Spleen (tissue), 7 donors: ENCODE results near the gene NAALADL2.

Experiments used
- POLR2AphosphoS5 ChIP-seq, 3 donors: sonication (generic); formaldehyde crosslinking; IDR thresholded peaks; one replicate each; pipeline ENCODE4 v1.5.1; 2017; ENCODE audit warnings: antibody characterized with exemption in 3 of 3
- TF ChIP-seq, protein P1 (sequence below), 11 experiments: fragments of 200-600 bp in 7 of 11; fragments of 450-650 bp in 4 of 11; sonication (generic) in 4 of 11; IDR thresholded peaks in 8 of 11; conservative IDR thresholded peaks in 3 of 11; 1 replicate in 7 of 11; 2 replicates in 4 of 11; pipeline versions ENCODE4 v1.4.0 to v1.8.0; 2016 to 2021; ENCODE audit warnings: antibody characterized with exemption in 11 of 11, inconsistent platforms in 4 of 11, mild to moderate bottlenecking in 1 of 11
- donor health status: DM: no; HTN: no; CAD: no; lungs with moderate emphysema.
- donor health status: DM: no; HTN: no; CAD: no.
- donor health status: DM: no; HTN: no; CAD: no.

DNA sequence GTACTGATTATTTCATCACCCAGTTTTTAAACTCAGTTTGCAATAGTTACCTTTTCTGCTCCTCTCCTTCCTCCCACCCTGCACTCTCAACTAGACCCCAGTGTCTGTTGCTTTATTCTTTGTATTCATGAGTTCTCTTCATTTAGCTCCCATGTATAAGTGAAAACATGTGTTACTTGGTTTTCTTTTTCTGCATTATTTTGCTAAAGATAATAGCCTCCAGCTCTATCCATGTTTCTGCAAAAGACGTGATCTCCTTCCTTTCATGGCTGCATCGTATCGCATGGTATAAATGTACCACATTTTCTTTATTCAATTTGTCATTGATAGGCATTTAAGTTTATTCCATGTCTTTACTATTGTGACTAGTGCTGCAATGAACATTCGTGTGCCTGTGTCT lies 79.0 kb downstream of the NAALADL2 start:
- no peak for TF ChIP-seq POLR2AphosphoS5 (IDR thresholded peaks at IDR 0.05)
- TF ChIP-seq, protein P1, sequence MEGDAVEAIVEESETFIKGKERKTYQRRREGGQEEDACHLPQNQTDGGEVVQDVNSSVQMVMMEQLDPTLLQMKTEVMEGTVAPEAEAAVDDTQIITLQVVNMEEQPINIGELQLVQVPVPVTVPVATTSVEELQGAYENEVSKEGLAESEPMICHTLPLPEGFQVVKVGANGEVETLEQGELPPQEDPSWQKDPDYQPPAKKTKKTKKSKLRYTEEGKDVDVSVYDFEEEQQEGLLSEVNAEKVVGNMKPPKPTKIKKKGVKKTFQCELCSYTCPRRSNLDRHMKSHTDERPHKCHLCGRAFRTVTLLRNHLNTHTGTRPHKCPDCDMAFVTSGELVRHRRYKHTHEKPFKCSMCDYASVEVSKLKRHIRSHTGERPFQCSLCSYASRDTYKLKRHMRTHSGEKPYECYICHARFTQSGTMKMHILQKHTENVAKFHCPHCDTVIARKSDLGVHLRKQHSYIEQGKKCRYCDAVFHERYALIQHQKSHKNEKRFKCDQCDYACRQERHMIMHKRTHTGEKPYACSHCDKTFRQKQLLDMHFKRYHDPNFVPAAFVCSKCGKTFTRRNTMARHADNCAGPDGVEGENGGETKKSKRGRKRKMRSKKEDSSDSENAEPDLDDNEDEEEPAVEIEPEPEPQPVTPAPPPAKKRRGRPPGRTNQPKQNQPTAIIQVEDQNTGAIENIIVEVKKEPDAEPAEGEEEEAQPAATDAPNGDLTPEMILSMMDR (IDR thresholded peaks at IDR 0.05 in 8 of 11, conservative IDR thresholded peaks at IDR 0.05 in 3 of 11), result no peak
